CD14-positive monocyte (primary cell): ENCODE measurements around the gene ST7. TPM values are rescaled to one million over a fixed set of nuclear protein-coding genes. Genes with fewer than 3 reads are reported as not detected.

ENCODE experiments used
- DNase-seq, 3 donors: peaks; one replicate each; pipeline ENCODE4 v3.0.0-alpha.2; 2011 to 2022
- H2AFZ ChIP-seq: 2 replicates; pipeline ENCODE4 v1.6.0; 2012; ENCODE audit warnings: mild to moderate bottlenecking, low read depth, low read length, inconsistent platforms; ENCODE audit not compliant: insufficient read depth, poor library complexity, severe bottlenecking
- H3K27ac ChIP-seq, 2 donors: 1 replicate in 1 of 2; 2 replicates in 1 of 2; pipeline ENCODE4 v1.5.1; 2012 to 2013; ENCODE audit warnings: low read length in 2 of 2, control low read depth in 1 of 2, inconsistent platforms in 1 of 2, low read depth in 1 of 2, mild to moderate bottlenecking in 1 of 2
- H3K27me3 ChIP-seq, 2 donors: one replicate each; pipeline versions ENCODE4 v1.6.0 to v1.6.1; 2011 to 2013; ENCODE audit warnings: low read length in 2 of 2; ENCODE audit not compliant: control insufficient read depth in 2 of 2, insufficient read depth in 2 of 2
- H3K36me3 ChIP-seq, 2 donors: replicated peaks in 1 of 2; 1 replicate in 1 of 2; 2 replicates in 1 of 2; pipeline versions ENCODE4 v1.5.1 to v1.6.1; 2012 to 2013; ENCODE audit warnings: low read length in 2 of 2, control low read depth in 1 of 2, inconsistent platforms in 1 of 2, mild to moderate bottlenecking in 1 of 2; ENCODE audit not compliant: insufficient read depth in 2 of 2, control insufficient read depth in 1 of 2
- H3K4me1 ChIP-seq, 2 donors: 1 replicate in 1 of 2; 2 replicates in 1 of 2; pipeline versions ENCODE4 v1.5.1 to v1.6.1; 2012 to 2013; ENCODE audit warnings: low read length in 2 of 2, control low read depth in 1 of 2, inconsistent platforms in 1 of 2, mild to moderate bottlenecking in 1 of 2, moderate library complexity in 1 of 2; ENCODE audit not compliant: insufficient read depth in 2 of 2, control insufficient read depth in 1 of 2
- H3K4me2 ChIP-seq: replicated peaks from 2 replicates; pipeline ENCODE3; 2012; ENCODE audit warnings: low read length, moderate library complexity, mild to moderate bottlenecking; ENCODE audit not compliant: poor library complexity, severe bottlenecking; ENCODE audit errors: extremely low read depth
- H3K4me3 ChIP-seq, 3 experiments: fragments of 200-600 bp in 1 of 3; sonication (generic) in 1 of 3; replicated peaks in 1 of 3; 1 replicate in 2 of 3; 2 replicates in 1 of 3; pipeline ENCODE4 v1.5.1; 2011 to 2013; ENCODE audit warnings: low read length in 3 of 3, mild to moderate bottlenecking in 3 of 3, control low read depth in 2 of 3, low read depth in 2 of 3, inconsistent platforms in 1 of 3, moderate library complexity in 1 of 3
- H3K79me2 ChIP-seq: 2 replicates; pipeline ENCODE4 v1.6.0; 2012; ENCODE audit warnings: mild to moderate bottlenecking, control low read depth, inconsistent platforms, low read length, moderate library complexity; ENCODE audit not compliant: insufficient read depth
- H3K9ac ChIP-seq: 2 replicates; pipeline ENCODE4 v1.6.0; 2017; ENCODE audit warnings: low read length, mild to moderate bottlenecking; ENCODE audit not compliant: insufficient read depth, poor library complexity, severe bottlenecking
- H3K9me3 ChIP-seq, 2 donors: replicated peaks in 1 of 2; 1 replicate in 1 of 2; 2 replicates in 1 of 2; pipeline versions ENCODE4 v1.5.1 to v1.6.1; 2012 to 2013; ENCODE audit warnings: low read length in 2 of 2, control low read depth in 1 of 2; ENCODE audit not compliant: control insufficient read depth in 1 of 2, insufficient read depth in 1 of 2
- H4K20me1 ChIP-seq: 2 replicates; pipeline ENCODE4 v1.6.0; 2012; ENCODE audit warnings: mild to moderate bottlenecking, low read length, control low read depth, moderate library complexity; ENCODE audit not compliant: insufficient read depth
- H3K27ac Mint-ChIP-seq, 7 donors: one replicate each; pipeline ENCODE4 v1.8.0; 2020; ENCODE audit warnings: mild to moderate bottlenecking in 7 of 7, mixed read lengths in 7 of 7, moderate library complexity in 6 of 7, inconsistent platforms in 2 of 7
- H3K27me3 Mint-ChIP-seq, 3 donors: one replicate each; pipeline ENCODE4 v1.8.0; 2021 to 2022; ENCODE audit warnings: low read depth in 3 of 3, mild to moderate bottlenecking in 3 of 3, mixed read lengths in 3 of 3, moderate library complexity in 3 of 3, inconsistent platforms in 1 of 3
- H3K36me3 Mint-ChIP-seq, 2 donors: one replicate each; pipeline ENCODE4 v1.8.0; 2020; ENCODE audit warnings: mixed read lengths in 2 of 2, inconsistent platforms in 1 of 2, mild to moderate bottlenecking in 1 of 2
- H3K4me1 Mint-ChIP-seq: one replicate; pipeline ENCODE4 v1.8.0; 2020; ENCODE audit warnings: mild to moderate bottlenecking, mixed read lengths
- H3K4me3 Mint-ChIP-seq, 2 donors: one replicate each; pipeline ENCODE4 v1.8.0; 2020; ENCODE audit warnings: mild to moderate bottlenecking in 2 of 2, mixed read lengths in 2 of 2, moderate library complexity in 1 of 2
- H3K9me3 Mint-ChIP-seq, 7 donors: one replicate each; pipeline ENCODE4 v1.8.0; 2020 to 2022; ENCODE audit warnings: mixed read lengths in 7 of 7, mild to moderate bottlenecking in 6 of 7, moderate library complexity in 6 of 7, inconsistent platforms in 2 of 7
- WGBS: methylation state at CpG from one replicate; pipeline ENCODE4 v1.1.5; 2013; ENCODE audit warnings: missing lambda C conversion rate; ENCODE audit not compliant: insufficient coverage; 5-methylcytosine and 5-hydroxymethylcytosine counted together
- intact Hi-C, 2 donors: fragments of 100-400 bp; cut with micrococcal nuclease; formaldehyde crosslinking; loops; one replicate each; pipeline versions ENCODE4 v1.15.0 to v1.15.1; 2023
- polyA plus RNA-seq, 3 donors: library from polyadenylated mRNA; depleted of rRNA in 1 of 3; unstranded in 2 of 3; stranded (reverse) in 1 of 3; fragments of 300-500 nt in 2 of 3; fragments of >200 nt in 1 of 3; fragmentation: Illumina TruSeq in 2 of 3; gene quantifications; 1 replicate in 2 of 3; 2 replicates in 1 of 3; pipeline ENCODE4 v1.2.3, GENCODE V29; 2012 to 2021
- TF ChIP-seq, protein P1 (sequence below): fragments of 200-600 bp; IDR thresholded peaks from one replicate; pipeline ENCODE4 v1.8.0; 2022; ENCODE audit warnings: antibody characterized with exemption, mild to moderate bottlenecking

ST7 gene
- polyA plus RNA-seq, 3 donors = 3.6 to 5.5 (median 4.1) TPM

DNA sequence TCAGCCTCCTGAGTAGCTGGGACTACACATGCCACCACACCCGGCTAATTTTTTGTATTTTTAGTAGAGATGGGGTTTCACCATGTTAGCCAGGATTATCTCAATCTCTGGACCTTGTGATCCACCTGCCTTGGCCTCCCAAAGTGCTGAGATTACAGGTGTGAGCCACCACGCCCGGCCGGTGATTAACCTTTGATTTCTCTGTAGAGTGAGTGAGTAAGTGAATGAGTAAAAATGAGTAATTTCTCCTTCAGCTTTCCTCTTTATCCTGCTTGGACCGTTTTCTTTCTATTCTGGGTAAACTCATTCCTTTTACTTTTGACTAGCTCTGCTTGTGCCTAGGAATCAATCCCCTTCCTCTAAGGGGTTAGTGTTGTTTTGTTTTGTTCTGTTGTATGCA is 36.8 kb downstream of the ST7 start:
- 100% methylated on average over 1 of the region's 5 CpGs for WGBS
- no peaks in the 10 kb centered on the region for H4K20me1 ChIP-seq
- H3K79me2 ChIP-seq = no peaks in the 10 kb centered on the region
- peaks cover 23% of the 10 kb centered on the region for H3K4me1 Mint-ChIP-seq
- no peak overlapping the region for H3K4me3 ChIP-seq
- no peak overlapping the region for H3K4me3 Mint-ChIP-seq
- H3K4me1 ChIP-seq = peaks cover 0 to 13% of the 10 kb centered on the region in 2 donors
- H3K27ac Mint-ChIP-seq = no peak overlapping the region
- intact Hi-C loops = loop anchor here in 1 of 2 donors (10.0 kb wide), 1 partner anchor 125 kb away; no protein-coding TSS in a partner anchor
- H3K27me3 ChIP-seq = no peaks in the 10 kb centered on the region
- H3K27ac ChIP-seq = no peak overlapping the region
- no peaks in the 10 kb centered on the region for H3K36me3 ChIP-seq
- peaks cover 7 to 22% (median 17%) of the 10 kb centered on the region in 7 donors for H3K9me3 Mint-ChIP-seq
- H3K9ac ChIP-seq = no peak overlapping the region
- peaks cover 0 to 1% (median 0%) of the 10 kb centered on the region in 3 donors for H3K27me3 Mint-ChIP-seq
- H3K9me3 ChIP-seq = peaks cover 0 to 12% of the 10 kb centered on the region in 2 donors
- H3K4me2 ChIP-seq = no peak overlapping the region
- no peak for DNase-seq
- no peak overlapping the region for H2AFZ ChIP-seq
- TF ChIP-seq, protein P1, sequence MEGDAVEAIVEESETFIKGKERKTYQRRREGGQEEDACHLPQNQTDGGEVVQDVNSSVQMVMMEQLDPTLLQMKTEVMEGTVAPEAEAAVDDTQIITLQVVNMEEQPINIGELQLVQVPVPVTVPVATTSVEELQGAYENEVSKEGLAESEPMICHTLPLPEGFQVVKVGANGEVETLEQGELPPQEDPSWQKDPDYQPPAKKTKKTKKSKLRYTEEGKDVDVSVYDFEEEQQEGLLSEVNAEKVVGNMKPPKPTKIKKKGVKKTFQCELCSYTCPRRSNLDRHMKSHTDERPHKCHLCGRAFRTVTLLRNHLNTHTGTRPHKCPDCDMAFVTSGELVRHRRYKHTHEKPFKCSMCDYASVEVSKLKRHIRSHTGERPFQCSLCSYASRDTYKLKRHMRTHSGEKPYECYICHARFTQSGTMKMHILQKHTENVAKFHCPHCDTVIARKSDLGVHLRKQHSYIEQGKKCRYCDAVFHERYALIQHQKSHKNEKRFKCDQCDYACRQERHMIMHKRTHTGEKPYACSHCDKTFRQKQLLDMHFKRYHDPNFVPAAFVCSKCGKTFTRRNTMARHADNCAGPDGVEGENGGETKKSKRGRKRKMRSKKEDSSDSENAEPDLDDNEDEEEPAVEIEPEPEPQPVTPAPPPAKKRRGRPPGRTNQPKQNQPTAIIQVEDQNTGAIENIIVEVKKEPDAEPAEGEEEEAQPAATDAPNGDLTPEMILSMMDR = no peak
- peaks cover 6 to 11% of the 10 kb centered on the region in 2 donors for H3K36me3 Mint-ChIP-seq

DNA sequence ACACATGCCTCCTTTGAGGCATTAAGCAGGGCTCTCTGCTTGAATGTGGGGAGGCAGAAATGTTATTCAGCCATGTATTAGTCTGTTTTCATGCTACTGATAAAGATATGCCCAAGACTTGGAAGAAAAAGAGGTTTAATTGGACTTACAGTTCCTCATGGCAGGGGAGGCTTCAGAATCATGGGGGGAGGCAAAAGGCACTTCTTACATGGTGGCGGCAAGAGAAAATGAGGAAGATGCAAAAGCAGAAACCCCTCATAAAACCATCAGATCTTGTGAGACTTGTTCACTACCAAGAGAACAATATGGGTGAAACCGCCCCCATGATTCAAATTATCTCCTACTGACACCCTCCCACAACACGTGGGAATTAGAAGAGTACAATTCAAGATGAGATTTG is 37.9 kb downstream of the ST7 start:
- H3K4me3 ChIP-seq = no peak overlapping the region
- Mint-ChIP-seq H3K9me3 (peaks cover 7 to 22% (median 17%) of the 10 kb centered on the region in 7 donors), H3K4me1 (peaks cover 17% of the 10 kb centered on the region), H3K36me3 (peaks cover 6 to 11% of the 10 kb centered on the region in 2 donors), H3K27me3 (peaks cover 0 to 1% (median 0%) of the 10 kb centered on the region in 3 donors), H3K4me3 (no peak overlapping the region), H3K27ac (no peak overlapping the region)
- no peak overlapping the region for H3K27ac ChIP-seq
- no peak for DNase-seq
- H2AFZ ChIP-seq = no peak overlapping the region
- no peaks in the 10 kb centered on the region for H4K20me1 ChIP-seq
- no peak overlapping the region for H3K4me2 ChIP-seq
- no CpG with 5 or more reads among the region's 3 CpGs for WGBS
- no peaks in the 10 kb centered on the region for H3K79me2 ChIP-seq
- intact Hi-C loops = loop anchor here in 1 of 2 donors (10.0 kb wide), 1 partner anchor 124 kb away; no protein-coding TSS in a partner anchor
- H3K9ac ChIP-seq = no peak overlapping the region
- no peaks in the 10 kb centered on the region for H3K27me3 ChIP-seq
- peaks cover 0 to 12% of the 10 kb centered on the region in 2 donors for H3K9me3 ChIP-seq
- H3K36me3 ChIP-seq = no peaks in the 10 kb centered on the region
- TF ChIP-seq, protein P1 = no peak
- H3K4me1 ChIP-seq = peaks cover 0 to 11% of the 10 kb centered on the region in 2 donors
